K562 (cell line): ENCODE results near the gene RNF44. TPM values are rescaled to one million over a fixed set of nuclear protein-coding genes. Genes with fewer than 3 reads are reported as not detected.
A peak's percentile ranks its signal among the peaks of the same experiment; 100 is the strongest.

Experiments
- ATF7 ChIP-seq: fragments of 450-650 bp; IDR thresholded peaks from 2 replicates; pipeline ENCODE4 v1.7.1; 2014; ENCODE audit warnings: mild to moderate bottlenecking, moderate library complexity
- CBX8 ChIP-seq: fragments of 200-600 bp; sonication (generic); IDR thresholded peaks from 2 replicates; pipeline ENCODE4 v1.6.1; 2012; ENCODE audit warnings: borderline replicate concordance, mixed run types, low read depth, mild to moderate bottlenecking, moderate library complexity, mixed read lengths, low read length, control low read depth, inconsistent platforms; ENCODE audit not compliant: poor library complexity, severe bottlenecking; ENCODE audit errors: extremely low read depth
- CREBBP ChIP-seq: IDR thresholded peaks from one replicate; pipeline ENCODE4 v1.6.1; 2012; ENCODE audit warnings: low read depth, mild to moderate bottlenecking, control low read depth, inconsistent platforms, low read length
- CTCF ChIP-seq, 3 experiments: IDR thresholded peaks in 2 of 3; conservative IDR thresholded peaks in 1 of 3; 2 replicates each; pipeline ENCODE4 v1.5.1; 2011 to 2012; ENCODE audit warnings: low read length in 3 of 3, mild to moderate bottlenecking in 3 of 3, control low read depth in 2 of 3, improper control_type of control experiment in 1 of 3, inconsistent platforms in 1 of 3, low read depth in 1 of 3, mixed read lengths in 1 of 3, moderate library complexity in 1 of 3; ENCODE audit not compliant: insufficient read depth in 2 of 3
- ESRRA ChIP-seq: fragments of 450-650 bp; IDR thresholded peaks from 2 replicates; pipeline ENCODE4 v1.6.1; 2014; ENCODE audit warnings: low read depth, mild to moderate bottlenecking, moderate library complexity, borderline replicate concordance
- FOXM1 ChIP-seq, 2 experiments: fragments of 450-650 bp in 1 of 2; sonication (generic) in 1 of 2; formaldehyde crosslinking in 1 of 2; IDR thresholded peaks; 2 replicates each; pipeline versions ENCODE4 v1.6.1 to v1.9.0; 2017 to 2022; ENCODE audit warnings: low read depth in 2 of 2, mild to moderate bottlenecking in 2 of 2, missing genetic modification reagents in 1 of 2, moderate library complexity in 1 of 2
- HDAC8 ChIP-seq: fragments of 450-650 bp; IDR thresholded peaks from 2 replicates; pipeline ENCODE4 v1.6.1; 2016; ENCODE audit warnings: mild to moderate bottlenecking, missing genetic modification characterization, moderate library complexity, missing compliant biosample characterization
- JUND ChIP-seq, 2 experiments: IDR thresholded peaks; 2 replicates in 1 of 2; 3 replicates in 1 of 2; pipeline ENCODE4 v1.6.1; 2011; ENCODE audit warnings: borderline replicate concordance in 2 of 2, low read depth in 2 of 2, low read length in 2 of 2, improper control_type of control experiment in 1 of 2, missing biosample characterization in 1 of 2, missing genetic modification characterization in 1 of 2, missing genetic modification reagents in 1 of 2
- L3MBTL2 ChIP-seq: fragments of 450-650 bp; IDR thresholded peaks from 2 replicates; pipeline ENCODE4 v1.6.1; 2016; ENCODE audit warnings: mild to moderate bottlenecking, moderate library complexity
- MAFK ChIP-seq: IDR thresholded peaks from 2 replicates; pipeline ENCODE4 v1.6.1; 2011; ENCODE audit warnings: low read length, improper control_type of control experiment
- MNT ChIP-seq, 2 experiments: fragments of 450-650 bp; conservative IDR thresholded peaks; 2 replicates each; pipeline ENCODE4 v1.6.1; 2017; ENCODE audit warnings: mild to moderate bottlenecking in 2 of 2, moderate library complexity in 2 of 2
- NFE2 ChIP-seq: IDR thresholded peaks from 2 replicates; pipeline ENCODE4 v1.6.1; 2014; ENCODE audit warnings: antibody characterized with exemption, low read depth
- NR4A1 ChIP-seq, 2 experiments: fragments of 250-450 bp in 1 of 2; fragments of 450-650 bp in 1 of 2; sonication (Bioruptor Pico) in 1 of 2; IDR thresholded peaks; 2 replicates each; pipeline versions ENCODE4 v1.4.0 to v1.6.1; 2016 to 2020; ENCODE audit warnings: mild to moderate bottlenecking in 2 of 2, missing compliant biosample characterization in 1 of 2, missing genetic modification characterization in 1 of 2, moderate library complexity in 1 of 2
- RBM39 ChIP-seq: fragments of 200-400 bp; formaldehyde crosslinking; optimal IDR thresholded peaks from 2 replicates; pipeline ENCODE3; 2018; ENCODE audit warnings: low read depth, low read length
- SMAD4 ChIP-seq: fragments of 250-450 bp; sonication (Bioruptor Pico); conservative IDR thresholded peaks from 2 replicates; pipeline ENCODE4 v1.8.0; 2021; ENCODE audit warnings: inconsistent platforms, mild to moderate bottlenecking, moderate library complexity
- SMARCC2 ChIP-seq: fragments of 450-650 bp; IDR thresholded peaks from 2 replicates; pipeline ENCODE4 v1.6.1; 2017; ENCODE audit warnings: antibody characterized with exemption, moderate library complexity, mild to moderate bottlenecking, low read depth
- ZBTB8A ChIP-seq: fragments of 450-650 bp; IDR thresholded peaks from 2 replicates; pipeline ENCODE4 v1.6.1; 2018; ENCODE audit warnings: mild to moderate bottlenecking, moderate library complexity; ENCODE audit not compliant: partially characterized antibody
- ZNF316 ChIP-seq: fragments of 450-650 bp; IDR thresholded peaks from 2 replicates; pipeline ENCODE4 v1.6.1; 2016
- ZNF592 ChIP-seq: fragments of 450-650 bp; IDR thresholded peaks from 2 replicates; pipeline ENCODE4 v1.6.1; 2017; ENCODE audit warnings: antibody characterized with exemption, mild to moderate bottlenecking
- polyA plus RNA-seq, 8 experiments: library from polyadenylated mRNA; depleted of rRNA in 4 of 8; stranded (reverse) in 5 of 8; unstranded in 3 of 8; fragments of >200 nt; fragmentation: Nextera tagmentation in 2 of 8; fragmentation: Illumina TruSeq in 1 of 8; extraction: Ambion mirVana in 2 of 8; extraction: Trizol in 1 of 8; gene quantifications; 2 replicates each; pipeline versions ENCODE4 v1.2.1 to v1.2.3, GENCODE V29; 2011 to 2014; ENCODE audit warnings: inconsistent platforms in 1 of 8, missing spikeins in 1 of 8
- total RNA-seq, 7 experiments: library from RNA; depleted of rRNA in 6 of 7; stranded (reverse); fragments of >200 nt in 6 of 7; fragmentation: Illumina TruSeq in 2 of 7; extraction: Trizol in 2 of 7; gene quantifications; 2 replicates each; pipeline versions ENCODE4 v1.2.1 to v1.2.3, GENCODE V29; 2011 to 2021; ENCODE audit warnings: low replicate concordance in 1 of 7

Gene RNF44
- total and polyA plus RNA-seq, 9 of the 15 experiments (the other 6 are each of a cell fraction or from before 2014, with no cell fraction given), result 1.6 to 82.6 (median 7.4) TPM

- TF ChIP-seq JUND (IDR thresholded peaks at IDR 0.05; ENCODE audit: borderline replicate concordance, low read depth, low read length) (peak; percentile 46; the same call in 1 of the 2 replicates), JUND (tag; IDR thresholded peaks at IDR 0.05; ENCODE audit: borderline replicate concordance, low read depth, low read length) (peak; percentile 57; the same call in 1 of the 3 replicates), MAFK (peak; percentile 85), HDAC8 (tag) (no peak), CTCF (IDR thresholded peaks at IDR 0.05 in 2 of 3, conservative IDR thresholded peaks at IDR 0.05 in 1 of 3; ENCODE audit: insufficient read depth in 2 of 3, low read depth in 1 of 3, low read length in 3 of 3) (peak in 2 of 3 experiments; percentile 18 to 33; a peak in 2 of 6 replicates), RBM39 (no peak), NR4A1 (CRISPR knock-in tag; IDR thresholded peaks at IDR 0.05) (no peak), NR4A1 (tag; IDR thresholded peaks at IDR 0.05) (no peak), SMAD4 (CRISPR knock-in tag) (no peak), CBX8 (no peak), NFE2 (peak; percentile 95), L3MBTL2 (peak; percentile 40; the same call in 1 of the 2 replicates), ZNF316 (peak; percentile 97), FOXM1 (IDR thresholded peaks at IDR 0.05; ENCODE audit: low read depth) (peak; percentile 23; the same call in 1 of the 2 replicates), FOXM1 (CRISPR knock-in tag; IDR thresholded peaks at IDR 0.05; ENCODE audit: low read depth) (no peak), ATF7 (peak; percentile 21; the same call in 1 of the 2 replicates), ESRRA (peak; percentile 28; the same call in 1 of the 2 replicates), ZNF592 (0 out of 2 replicates have a peak, but pooled peaks have one; percentile 49), CREBBP (no peak), SMARCC2 (peak; percentile 18; the same call in 1 of the 2 replicates), ZBTB8A (no peak), MNT (conservative IDR thresholded peaks at IDR 0.05) (0 out of 4 replicates have a peak, but pooled peaks of 1 of the 2 experiments have one; percentile 28)
Observed at GRCh38 chr5:176481711-176482110, 55.5 kb downstream of the RNF44 start (continued).
